Thymus (tissue), 2 donors: ENCODE results near the gene EHD3. TPM values are rescaled to one million over a fixed set of nuclear protein-coding genes. Genes with fewer than 3 reads are reported as not detected.

Experiments used
- polyA plus RNA-seq: library from polyadenylated mRNA; stranded (reverse); fragments of 200-250 nt; gene quantifications from one replicate; pipeline ENCODE4 v1.2.3, GENCODE V29; 2013
- total RNA-seq: library from RNA; stranded (reverse); fragments of 120-200 nt; gene quantifications from one replicate; pipeline ENCODE4 v1.2.4, GENCODE V29; 2013
- donor health status: healthy.

EHD3 gene
- total and polyA plus RNA-seq, 2 donors: 2.7 to 4.2 TPM

Other genes with a start within 250 kb of the EHD3 start
- gene GALNT14, start 95.7 kb upstream of the EHD3 start, total RNA-seq: 1.3 TPM
- 2.1 TPM for gene GALNT14, start 95.7 kb upstream of the EHD3 start, polyA plus RNA-seq
- 0.52 TPM for gene CAPN14, start 16.6 kb upstream of the EHD3 start, total RNA-seq
- gene CAPN14, start 16.6 kb upstream of the EHD3 start, polyA plus RNA-seq: 0.62 TPM
- gene XDH, start 180.6 kb downstream of the EHD3 start, total RNA-seq: 0.19 TPM
- 0.78 TPM for gene XDH, start 180.6 kb downstream of the EHD3 start, polyA plus RNA-seq